ENCODE measurements around the gene PIK3C3.
"Not testable (repeated sequence)": the region's sequence is repeated elsewhere in the genome, so short reads cannot be mapped to it uniquely, and the experiment has no call there.

PIK3C3 gene

DNA sequence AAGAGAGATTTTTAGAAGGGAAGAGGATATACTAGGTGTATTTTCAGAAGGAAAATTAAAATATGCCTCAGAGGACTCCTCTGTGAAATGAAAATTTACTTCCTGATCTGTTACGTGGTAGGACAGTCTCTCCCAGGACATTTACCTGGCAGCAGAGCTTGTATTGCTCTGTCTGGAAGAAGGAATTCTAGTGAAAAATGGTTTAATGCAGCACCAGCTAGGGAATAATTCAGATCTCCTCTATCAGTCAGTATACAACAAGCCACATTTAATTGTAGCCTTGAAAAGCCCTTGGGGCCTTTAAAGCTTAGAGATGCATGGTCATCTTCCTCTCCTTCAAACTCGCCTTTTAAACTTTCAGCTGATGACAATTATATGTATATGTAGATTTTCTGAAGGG is 49.6 kb downstream of the PIK3C3 start:
- H3K4me3 ChIP-seq (ENCODE audit: low read depth, low read length) = no peak overlapping the region
- no peak for DNase-seq (ENCODE audit: low read depth)

DNA sequence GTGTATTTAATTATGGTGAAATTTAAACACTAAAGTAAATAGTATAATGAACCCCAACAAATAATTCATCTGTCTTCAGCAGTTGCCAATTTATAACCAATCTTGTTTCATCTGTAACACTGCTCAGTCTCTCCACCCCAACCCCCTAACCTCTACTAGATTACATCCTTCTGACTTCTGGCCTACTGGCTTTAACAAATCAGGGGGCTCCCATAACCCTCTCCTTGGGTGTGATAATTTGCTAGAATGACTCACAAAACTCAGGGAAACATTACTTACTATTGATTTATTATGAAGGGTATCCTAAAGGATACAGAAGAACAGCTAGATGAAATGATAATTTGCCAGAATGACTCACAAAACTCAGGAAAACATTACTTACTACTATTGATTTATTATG is 50.7 kb downstream of the PIK3C3 start:
- DNase-seq (ENCODE audit: low read depth) = no peak
- no peak overlapping the region for H3K4me3 ChIP-seq (ENCODE audit: low read depth, low read length)

DNA sequence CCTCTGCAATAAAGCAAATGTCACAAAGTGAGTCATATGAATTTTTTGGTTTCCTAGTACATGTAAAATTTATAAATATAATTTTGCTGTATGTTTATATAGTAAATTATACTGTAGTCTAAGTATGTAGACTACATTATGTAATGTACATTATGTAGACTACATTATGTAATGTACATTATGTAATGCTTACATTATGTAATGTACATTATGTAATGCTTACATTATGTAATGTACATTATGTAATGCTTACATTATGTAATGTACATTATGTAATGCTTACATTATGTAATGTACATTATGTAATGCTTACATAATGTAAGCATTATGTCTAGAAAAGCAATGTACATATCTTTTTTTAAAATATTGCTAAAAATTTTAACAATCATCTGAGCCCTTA is 54.4 kb downstream of the PIK3C3 start:
- DNase-seq (ENCODE audit: low read depth); H3K4me3 ChIP-seq (ENCODE audit: low read depth, low read length): not testable (repeated sequence)

DNA sequence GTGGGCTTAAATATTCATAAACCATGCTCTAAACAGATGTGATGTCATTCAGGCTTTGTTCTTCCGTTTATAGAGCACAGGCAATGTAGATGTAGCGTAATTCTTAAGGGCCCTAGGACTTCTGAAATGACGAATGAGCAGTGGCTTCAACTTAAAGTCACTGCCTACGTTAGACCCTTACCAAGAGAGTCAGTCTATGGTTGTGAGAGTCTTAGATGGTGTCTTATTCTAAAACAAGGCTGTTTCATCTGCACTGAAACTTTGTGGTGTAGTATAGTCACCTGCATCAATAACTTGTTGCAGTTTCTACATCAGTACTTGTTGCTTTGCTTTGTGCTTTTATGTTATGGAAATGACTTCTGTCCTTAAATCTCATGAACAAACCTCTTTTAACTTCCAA is 56.0 kb downstream of the PIK3C3 start:
- no peak for DNase-seq (ENCODE audit: low read depth)
- no peak overlapping the region for H3K4me3 ChIP-seq (ENCODE audit: low read depth, low read length)

DNA sequence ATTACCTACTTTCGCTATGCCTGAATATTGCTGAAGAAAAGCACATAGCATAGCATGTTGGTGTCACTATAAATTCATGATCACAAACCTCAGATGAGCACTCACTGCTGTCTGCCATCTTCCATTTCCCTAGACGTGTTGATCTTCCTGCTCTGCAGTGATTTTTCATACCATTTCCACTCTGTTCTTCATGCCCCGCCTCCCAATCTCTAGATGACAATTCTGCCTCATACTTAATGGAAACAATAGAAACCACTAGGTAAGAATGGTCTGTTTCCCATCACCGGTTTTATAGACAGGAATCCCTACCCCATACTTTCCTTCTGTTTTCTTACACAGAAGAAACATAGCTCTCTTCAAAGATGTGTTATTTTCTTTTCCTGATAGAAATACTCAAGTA is 63.8 kb downstream of the PIK3C3 start:
- no peak overlapping the region for H3K4me3 ChIP-seq (ENCODE audit: low read depth, low read length)
- no peak for DNase-seq (ENCODE audit: low read depth)

DNA sequence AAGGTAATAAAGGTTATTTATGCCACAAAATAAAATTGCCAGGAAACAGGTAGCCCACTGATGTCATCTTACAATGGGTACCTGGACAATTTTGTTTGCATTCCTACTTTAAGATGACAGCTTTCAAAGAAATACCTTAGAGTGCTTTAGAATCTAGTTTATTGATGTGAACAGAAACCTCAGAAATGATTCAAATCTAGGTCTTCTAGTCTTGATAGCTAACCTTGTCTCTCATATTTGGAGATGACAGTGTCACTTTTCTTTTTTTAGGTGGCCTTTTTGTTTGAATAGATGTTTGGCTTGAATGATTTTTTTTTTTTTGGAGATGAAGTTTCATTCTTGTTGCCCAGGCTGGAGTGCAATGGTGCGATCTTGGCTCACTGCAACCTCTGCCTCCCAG is 69.1 kb downstream of the PIK3C3 start:
- no peak for DNase-seq (ENCODE audit: low read depth)
- no peak overlapping the region for H3K4me3 ChIP-seq (ENCODE audit: low read depth, low read length)

DNA sequence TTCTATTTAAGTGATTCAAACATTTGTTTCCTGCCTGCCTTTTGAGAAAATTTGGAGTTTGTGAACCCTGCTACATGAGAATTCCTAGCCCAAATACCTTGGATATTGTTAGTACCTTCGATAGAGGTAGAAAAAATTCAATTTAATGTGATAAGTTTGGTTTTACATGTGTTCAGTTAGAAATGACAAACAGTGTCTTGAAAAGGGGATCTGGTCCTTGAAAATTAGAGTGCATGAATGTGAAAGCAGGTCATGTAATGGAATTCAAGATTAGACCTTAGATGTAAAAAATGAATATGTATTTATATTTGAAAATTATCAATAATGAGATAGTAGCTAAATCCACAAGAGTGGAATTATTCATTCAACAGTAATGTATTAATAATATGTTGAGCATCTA is 70.5 kb downstream of the PIK3C3 start:
- H3K4me3 ChIP-seq (ENCODE audit: low read depth, low read length) = no peak overlapping the region
- DNase-seq (ENCODE audit: low read depth) = no peak

DNA sequence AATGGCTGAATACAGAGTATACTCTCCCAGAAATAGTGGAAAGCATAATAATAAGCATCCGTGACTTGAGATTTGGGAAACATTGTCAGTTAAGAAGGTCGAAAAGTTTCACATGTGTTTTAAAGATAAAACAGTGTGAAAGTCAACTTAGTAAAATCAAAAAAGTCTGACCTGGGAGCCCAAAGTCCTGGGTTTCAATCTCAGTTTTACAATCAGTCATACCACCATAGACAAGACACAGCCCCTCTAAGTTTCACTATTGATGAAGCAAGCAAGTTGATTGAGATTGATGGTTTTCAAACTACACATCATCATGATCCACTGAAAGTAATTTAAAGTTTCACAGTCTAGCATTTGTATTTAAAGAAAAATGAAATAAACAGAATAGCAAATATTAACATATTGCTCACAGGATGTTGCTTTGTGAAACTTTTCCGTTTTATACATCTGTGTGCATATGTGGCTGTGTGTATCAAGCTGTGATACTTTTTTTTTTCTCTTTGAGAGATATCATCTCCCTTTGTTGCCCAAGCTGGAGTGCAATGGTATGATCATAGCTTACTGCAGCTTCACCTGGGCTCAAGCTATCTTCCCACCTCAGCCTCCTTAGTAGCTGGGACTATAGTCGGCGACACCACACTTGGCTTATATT is 71.1 kb downstream of the PIK3C3 start:
- DNase-seq (ENCODE audit: low read depth) = no peak
- no peak overlapping the region for H3K4me3 ChIP-seq (ENCODE audit: low read depth, low read length)

DNA sequence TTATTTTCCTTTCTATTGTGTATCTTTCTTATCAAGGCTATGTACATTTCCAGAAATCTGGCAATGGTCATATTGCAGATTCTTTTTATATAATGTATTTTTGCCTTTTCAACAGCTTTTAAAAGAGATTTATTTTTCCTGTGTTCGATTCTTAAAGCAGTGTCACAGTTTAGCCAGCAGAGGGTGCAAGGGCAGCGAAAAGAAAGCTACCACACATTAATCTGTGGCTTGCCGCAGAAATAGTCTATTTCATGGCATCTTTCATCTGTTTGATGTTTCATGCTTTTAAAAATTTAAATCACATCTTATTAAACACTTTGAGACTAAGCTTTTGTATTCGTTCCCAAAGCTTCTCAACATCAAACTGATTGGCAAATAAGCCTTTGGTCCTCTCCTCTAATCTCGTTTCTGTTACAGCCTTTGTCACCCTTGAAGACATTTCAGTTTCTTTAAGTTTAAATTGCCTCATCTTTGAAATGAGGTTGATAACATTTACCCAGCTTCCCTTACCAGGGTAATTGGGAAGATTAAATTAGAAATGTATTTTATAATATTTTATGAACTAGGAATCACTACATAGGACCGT is 73.3 kb downstream of the PIK3C3 start:
- DNase-seq (ENCODE audit: low read depth) = peak; percentile 9
- no peak overlapping the region for H3K4me3 ChIP-seq (ENCODE audit: low read depth, low read length)

DNA sequence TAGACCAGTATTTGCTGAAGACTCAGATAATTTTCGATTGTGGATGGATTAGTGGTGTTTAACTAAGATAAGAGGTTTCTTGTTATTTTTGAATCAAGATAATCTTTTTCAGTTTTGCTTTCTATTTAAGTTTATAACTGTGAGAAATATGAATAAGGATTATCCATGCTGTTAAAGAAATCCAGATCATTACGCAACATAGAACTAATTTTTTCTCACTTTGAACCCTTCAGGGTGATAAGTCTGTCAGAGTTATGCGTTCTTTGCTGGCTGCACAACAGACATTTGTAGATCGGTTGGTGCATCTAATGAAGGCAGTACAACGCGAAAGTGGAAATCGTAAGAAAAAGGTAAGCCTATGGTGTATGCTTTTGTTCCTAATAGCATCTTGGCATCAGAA is 74.1 kb downstream of the PIK3C3 start:
- H3K4me3 ChIP-seq (ENCODE audit: low read depth, low read length) = no peak overlapping the region
- no peak for DNase-seq (ENCODE audit: low read depth)

DNA sequence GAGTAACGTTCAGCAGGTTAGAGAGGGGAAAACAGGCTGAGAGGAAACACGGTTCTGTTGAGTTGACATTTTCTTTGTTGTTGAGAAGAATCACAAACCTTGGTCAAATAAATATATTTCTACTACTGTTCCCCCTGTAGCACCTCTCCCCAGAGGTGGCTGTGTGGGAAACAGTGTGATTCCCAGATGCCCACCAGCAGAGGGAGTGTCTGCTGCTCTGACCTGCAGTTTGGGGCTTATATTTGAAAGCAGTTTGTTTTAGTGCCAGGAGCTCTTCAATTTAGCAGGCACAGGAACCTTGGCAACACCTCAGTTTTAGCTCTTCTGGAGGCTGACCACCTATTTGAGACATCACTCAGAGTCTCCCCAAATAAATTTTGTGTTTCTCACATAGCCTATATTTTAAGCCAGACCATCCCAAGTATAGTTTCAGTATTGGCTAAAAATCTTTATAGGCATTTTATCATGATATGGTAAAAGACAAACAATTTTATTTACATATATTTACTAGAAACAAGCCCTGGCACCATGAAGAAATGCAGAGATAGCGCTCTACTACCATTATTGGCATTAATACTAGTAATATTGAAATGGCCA is 75.7 kb downstream of the PIK3C3 start:
- no peak for DNase-seq (ENCODE audit: low read depth)

DNA sequence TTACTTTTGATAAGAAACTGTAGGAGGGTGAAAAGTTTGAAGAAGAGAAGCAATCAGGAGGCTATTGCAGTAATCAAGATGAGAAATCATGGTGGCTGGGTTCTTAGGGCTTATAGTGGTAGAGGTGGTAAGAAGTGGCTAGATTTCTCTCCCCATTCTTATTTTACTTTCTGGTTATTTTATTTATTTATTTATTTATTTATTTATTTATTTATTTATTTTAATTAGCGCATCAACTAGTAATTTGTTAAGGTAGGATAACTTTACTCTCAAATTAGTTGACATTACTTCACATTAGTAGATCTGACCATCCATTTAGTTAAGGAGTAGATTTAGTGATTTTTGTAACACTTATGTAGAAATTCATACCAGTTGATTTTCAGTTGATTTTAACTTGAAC is 77.4 kb downstream of the PIK3C3 start:
- H3K4me3 ChIP-seq (ENCODE audit: low read depth, low read length) = no peak overlapping the region
- DNase-seq (ENCODE audit: low read depth) = no peak

More for the DNA sequence above, 75.7 kb downstream of the PIK3C3 start:
- H3K4me3 ChIP-seq (ENCODE audit: low read depth, low read length) = no peak overlapping the region

DNA sequence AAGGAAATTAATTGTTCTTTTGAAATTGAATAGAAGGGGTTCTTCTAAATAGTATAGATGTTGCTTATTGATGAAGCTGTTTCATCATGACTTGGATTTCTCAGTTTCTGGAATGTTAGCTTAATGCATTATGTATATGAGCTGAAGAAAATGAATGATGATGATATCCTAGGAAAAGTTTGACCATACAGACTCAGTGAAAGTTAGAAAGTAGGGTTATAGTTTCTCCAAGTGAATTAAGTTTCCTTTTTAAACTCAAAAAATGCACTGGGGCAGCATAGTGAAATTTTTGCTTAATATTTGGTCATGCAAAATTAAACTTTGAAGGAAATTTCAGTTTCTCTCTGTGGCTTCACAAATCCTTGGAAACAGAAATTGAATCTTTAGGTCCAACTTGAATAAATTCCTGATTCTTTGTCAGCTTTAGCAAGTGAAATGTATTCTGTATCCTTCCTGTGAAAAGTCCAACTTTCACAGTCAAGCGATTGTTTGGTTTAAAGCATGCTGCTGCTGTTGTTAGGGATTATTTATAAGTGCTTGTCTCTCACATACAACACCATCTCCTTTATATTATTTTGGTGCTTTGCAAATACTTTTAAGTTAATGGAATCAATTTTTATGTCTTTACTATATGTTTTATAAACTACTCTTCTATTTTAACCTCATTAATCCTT is 78.2 kb downstream of the PIK3C3 start:
- no peak overlapping the region for H3K4me3 ChIP-seq (ENCODE audit: low read depth, low read length)
- no peak for DNase-seq (ENCODE audit: low read depth)

DNA sequence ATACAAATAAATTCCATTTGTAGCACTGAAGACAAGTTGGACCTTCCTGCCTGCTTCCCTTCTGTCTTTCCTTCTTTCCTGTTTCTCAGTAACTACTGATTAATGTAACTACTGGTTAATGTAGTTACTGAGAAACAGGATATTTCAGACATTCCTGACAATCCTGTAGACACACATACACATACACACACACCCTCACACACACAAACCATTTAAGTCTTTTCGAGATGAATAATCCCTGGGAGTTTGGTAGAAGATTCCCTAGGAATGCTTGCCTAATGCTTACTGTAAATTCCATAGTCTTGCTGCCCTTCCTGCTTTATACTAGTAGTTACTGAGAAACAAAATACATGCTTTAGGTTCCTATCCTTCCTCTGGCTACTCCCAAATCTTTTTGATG is 83.9 kb downstream of the PIK3C3 start:
- DNase-seq (ENCODE audit: low read depth) = peak; percentile 62
- H3K4me3 ChIP-seq (ENCODE audit: low read depth, low read length) = no peak overlapping the region

DNA sequence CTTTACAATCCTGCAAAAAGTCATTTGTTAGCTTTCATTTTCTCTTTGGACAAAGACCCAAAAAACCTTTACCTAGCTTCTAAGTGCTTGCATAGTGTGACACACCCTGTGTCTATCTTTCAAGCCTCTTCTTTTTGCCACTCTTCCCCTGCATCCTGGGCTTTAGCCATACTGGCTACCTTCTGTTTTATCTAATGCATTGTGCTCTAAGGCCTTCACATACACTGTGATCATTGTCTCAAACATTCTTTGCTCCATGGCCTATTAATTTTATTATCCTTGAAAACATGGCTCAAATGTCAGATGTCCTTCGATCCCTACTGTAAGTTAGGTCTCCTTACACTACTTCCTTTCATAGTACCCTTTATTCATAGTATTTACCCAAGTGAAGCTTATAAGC is 84.4 kb downstream of the PIK3C3 start:
- DNase-seq (ENCODE audit: low read depth) = no peak
- H3K4me3 ChIP-seq (ENCODE audit: low read depth, low read length) = no peak overlapping the region

DNA sequence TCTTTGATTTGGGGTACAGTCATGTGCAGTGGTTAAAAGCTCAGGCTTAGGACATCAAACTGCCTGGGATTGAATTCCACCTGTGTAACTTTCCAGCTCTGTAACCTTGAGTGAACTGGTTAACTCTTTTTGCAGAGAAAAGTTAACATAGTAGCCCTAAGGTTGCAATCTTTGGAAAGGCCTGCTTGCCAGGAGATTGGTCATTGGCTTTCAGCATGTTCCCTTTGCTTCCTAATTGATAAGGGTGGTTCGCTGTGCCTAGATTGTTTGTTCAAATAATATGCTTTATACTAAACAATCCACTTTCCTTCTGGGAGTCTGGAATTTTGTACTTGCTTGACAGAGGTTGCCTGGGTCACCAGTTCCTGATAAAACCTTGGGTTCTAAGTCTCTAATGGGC is 86.8 kb downstream of the PIK3C3 start:
- no peak overlapping the region for H3K4me3 ChIP-seq (ENCODE audit: low read depth, low read length)
- no peak for DNase-seq (ENCODE audit: low read depth)

DNA sequence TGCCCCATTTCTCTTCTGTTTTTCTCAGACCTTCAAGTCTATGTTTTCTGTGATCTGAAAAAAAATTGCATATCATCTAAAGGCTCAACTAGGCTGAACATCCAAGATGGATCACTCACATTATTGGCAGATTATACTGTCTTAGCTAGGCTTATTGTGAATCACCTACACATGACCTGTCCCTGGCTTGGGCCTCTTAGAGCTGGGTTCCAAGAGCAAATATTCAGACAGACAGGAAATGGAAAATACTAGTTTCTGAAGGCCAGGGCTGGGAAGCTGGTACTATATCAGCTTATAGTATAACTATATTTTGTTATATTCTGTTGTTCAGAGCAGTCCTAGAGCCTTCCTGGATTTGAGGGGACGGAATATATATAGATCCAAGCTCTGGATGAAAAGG is 90.3 kb downstream of the PIK3C3 start:
- peak; percentile 6 for DNase-seq (ENCODE audit: low read depth)
- no peak overlapping the region for H3K4me3 ChIP-seq (ENCODE audit: low read depth, low read length)

DNA sequence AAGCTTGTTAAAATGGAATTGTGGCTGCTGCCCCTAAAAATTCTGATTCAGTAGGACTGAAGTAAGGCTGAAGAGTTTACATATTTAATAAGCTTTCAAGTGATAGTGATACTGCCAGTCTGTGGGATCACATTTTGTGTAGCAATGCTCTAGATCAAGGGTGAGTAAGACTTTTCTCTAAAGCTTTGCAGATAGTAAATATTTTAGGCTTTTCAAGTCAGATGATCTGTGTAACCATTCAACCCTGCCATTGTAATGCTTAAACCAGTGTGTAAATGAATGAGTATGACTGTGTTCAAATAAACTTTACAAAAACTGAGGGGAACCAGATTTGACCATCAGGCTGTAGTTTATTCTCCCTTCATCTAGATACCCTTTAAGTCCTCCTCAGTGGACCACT is 92.7 kb downstream of the PIK3C3 start:
- H3K4me3 ChIP-seq (ENCODE audit: low read depth, low read length) = no peak overlapping the region
- no peak for DNase-seq (ENCODE audit: low read depth)

DNA sequence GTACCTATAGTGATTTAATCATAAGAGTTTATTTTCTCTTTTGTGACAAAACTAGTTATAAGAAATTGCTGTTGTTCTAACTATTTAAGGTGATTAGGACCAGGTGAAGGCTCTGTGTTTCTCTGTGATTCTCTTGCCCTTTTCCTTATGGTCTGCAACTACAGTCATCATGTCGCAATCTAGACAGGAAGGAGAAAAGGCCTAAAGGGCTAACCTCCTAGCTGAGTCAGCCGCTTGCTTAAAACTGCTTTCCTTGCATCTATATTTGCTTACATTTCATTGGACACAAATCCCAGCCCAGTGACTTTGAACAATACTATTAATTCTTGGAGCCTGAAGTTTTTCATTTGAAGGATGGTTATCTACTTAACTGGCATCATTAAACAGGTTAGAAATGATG is 93.1 kb downstream of the PIK3C3 start:
- DNase-seq (ENCODE audit: low read depth) = peak; percentile 69
- no peak overlapping the region for H3K4me3 ChIP-seq (ENCODE audit: low read depth, low read length)

DNA sequence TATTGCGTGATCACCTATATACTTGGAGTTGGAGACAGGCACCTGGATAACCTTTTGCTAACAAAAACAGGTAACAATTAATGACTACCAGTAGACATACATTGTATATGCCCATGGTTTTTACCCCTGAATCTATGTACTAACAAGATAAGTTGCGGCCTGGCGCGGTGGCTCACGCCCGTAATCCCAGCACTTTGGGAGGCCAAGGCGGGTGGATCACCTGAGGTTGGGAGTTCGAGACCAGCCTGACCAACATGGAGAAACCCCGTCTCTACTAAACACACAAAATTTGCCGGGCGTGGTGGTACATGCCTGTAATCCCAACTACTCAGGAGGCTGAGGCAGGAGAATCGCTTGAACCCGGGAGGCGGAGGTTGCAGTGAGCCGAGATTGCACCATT is 94.5 kb downstream of the PIK3C3 start:
- DNase-seq (ENCODE audit: low read depth) = not testable (repeated sequence)

DNA sequence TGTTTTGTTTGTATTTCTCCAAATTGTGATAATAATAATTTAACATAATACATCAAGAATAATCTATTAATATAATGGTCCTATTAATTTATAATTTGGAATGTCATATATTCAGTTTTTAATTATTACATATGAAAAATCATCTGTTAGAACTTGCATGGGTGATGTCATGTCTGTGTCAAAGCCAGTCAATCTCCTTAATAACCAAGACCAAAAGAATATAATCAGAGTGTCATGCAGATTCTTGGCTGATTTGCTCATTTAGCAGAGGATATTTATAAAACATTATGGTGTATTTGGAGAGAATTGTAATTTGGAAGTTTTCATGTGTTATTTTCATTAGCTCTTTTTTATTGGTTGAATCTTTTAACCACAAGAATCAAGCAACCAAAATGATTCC is 96.4 kb downstream of the PIK3C3 start:
- no peak for DNase-seq (ENCODE audit: low read depth)
- H3K4me3 ChIP-seq (ENCODE audit: low read depth, low read length) = no peak overlapping the region

More for the DNA sequence above, 94.5 kb downstream of the PIK3C3 start:
- H3K4me3 ChIP-seq (ENCODE audit: low read depth, low read length) = not testable (repeated sequence)
